Measurements from ENCODE around the gene PCMT1.
"Not testable (repeated sequence)": the region's sequence is repeated elsewhere in the genome, so short reads cannot be mapped to it uniquely, and the experiment has no call there.

The PCMT1 gene

DNA sequence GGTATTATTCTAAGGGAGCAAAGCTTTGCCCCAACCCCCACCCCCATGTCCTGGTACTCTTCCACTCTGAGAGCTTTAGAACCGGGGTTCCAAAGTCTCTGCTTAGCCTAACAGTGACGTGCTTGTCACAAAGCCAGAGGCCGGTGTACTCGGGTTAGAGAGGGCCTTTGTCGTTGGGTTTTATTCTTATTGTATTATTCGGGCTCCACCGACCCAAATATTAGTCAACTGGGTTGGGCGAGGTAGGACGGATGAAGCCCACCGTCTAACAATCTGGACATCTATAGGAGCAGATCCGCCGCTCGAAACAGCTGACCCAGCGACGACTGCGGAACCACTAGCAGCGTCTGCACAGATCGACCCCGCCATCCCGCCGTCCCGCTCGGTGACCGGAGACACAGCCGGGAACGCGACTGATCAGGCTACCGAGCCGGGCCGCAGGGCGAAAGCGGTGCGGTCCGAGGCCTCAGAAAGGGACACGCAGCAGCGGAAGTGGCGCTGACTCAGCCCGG, 403 bp upstream of the PCMT1 start:
- DNase-seq (ENCODE audit: low read depth, low spot score), result not testable (repeated sequence)
- H3K27ac ChIP-seq, result peak overlapping the region; percentile 70

- no peak for DNase-seq (ENCODE audit: low read depth, low spot score)
- peak overlapping the region; percentile 70 for H3K27ac ChIP-seq
Observed at GRCh38 chr6:149750136-149750609, 632 bp downstream of the PCMT1 start.

DNA sequence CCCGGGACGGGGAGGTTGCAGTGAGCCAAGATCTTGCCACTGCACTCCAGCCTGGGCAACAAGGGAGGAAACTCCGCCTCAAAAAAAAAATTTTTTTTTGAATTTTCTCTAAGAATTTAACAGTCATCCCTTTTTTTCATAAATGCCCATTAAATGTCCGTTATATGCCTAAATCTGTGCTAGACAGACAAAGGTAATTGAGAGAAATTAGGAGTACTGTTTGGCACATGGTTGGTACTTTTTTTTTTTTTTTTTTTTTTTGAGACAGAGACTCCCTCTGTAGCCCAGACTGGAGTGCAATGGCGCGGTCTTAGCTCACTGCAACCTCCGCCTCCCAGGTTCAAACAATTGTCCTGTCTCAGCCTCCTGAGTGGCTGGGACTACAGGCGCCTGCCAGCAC, 1.7 kb downstream of the PCMT1 start:
- peak overlapping the region; percentile 70 for H3K27ac ChIP-seq
- DNase-seq (ENCODE audit: low read depth, low spot score), result no peak

DNA sequence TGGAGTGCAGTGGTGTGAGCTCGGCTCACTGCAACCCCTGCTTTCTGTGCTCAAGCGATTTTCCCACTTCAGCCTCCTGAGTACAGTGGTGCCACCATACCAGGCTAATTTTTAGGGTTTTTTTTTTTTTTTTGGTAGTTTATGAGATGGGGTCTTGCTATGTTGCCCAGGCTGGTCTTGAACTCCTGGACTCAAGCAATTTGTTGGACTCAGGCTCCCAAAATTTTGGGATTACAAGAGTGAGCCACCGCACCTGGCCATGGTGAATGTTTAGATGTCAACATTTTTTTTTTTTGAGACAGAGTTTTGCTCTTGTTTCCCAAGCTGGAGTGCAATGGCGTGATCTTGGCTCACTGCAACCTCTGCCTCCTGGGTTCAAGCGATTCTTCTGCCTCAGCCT, 2.4 kb downstream of the PCMT1 start:
- DNase-seq (ENCODE audit: low read depth, low spot score), result not testable (repeated sequence)

DNA sequence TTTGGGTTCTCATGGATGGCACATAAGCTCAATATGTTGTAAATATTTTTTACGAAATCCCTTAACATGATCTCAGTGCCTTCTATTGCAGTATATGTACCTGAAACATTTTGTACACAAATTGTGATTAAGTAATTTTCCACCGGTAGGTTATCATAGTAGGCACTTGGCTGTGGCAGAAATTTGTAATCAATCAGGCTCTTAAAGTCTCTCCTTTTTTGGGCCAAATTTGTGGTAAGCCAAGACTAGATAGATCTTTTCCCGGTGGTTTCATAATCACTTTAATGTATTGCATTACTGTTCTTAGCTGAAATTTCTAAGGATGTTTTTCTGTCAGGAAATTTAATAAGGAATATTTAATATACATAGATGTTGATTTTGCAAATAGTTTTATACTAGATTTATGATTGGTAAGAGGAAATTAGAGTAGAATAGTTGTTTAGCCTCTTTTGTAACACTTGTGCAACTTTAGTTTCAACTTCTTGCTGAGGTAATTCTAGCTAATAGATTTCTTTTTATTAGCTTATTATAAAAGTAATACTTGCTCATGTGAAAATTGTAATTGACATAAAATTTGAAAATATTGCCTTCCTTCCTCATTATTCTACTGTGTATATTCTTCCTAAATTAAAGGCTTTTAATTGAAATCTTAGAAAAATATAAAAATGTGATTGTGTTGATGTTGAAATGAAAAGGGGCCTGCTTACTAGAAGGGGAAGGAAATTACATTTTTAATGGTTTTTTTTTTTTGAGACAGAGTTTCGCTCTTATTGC, 3.2 kb downstream of the PCMT1 start:
- no peak for DNase-seq (ENCODE audit: low read depth, low spot score)
- no peak overlapping the region for H3K27ac ChIP-seq

More for the DNA sequence above, 2.4 kb downstream of the PCMT1 start:
- not testable (repeated sequence) for H3K27ac ChIP-seq

- DNase-seq (ENCODE audit: low read depth, low spot score); H3K27ac ChIP-seq: not testable (repeated sequence)
Observed at GRCh38 chr6:149753374-149753637, 3.8 kb downstream of the PCMT1 start.

- no peak overlapping the region for H3K27ac ChIP-seq
- DNase-seq (ENCODE audit: low read depth, low spot score), result no peak
Observed at GRCh38 chr6:149754548-149754947, 5.0 kb downstream of the PCMT1 start.

- no peak for DNase-seq (ENCODE audit: low read depth, low spot score)
- no peak overlapping the region for H3K27ac ChIP-seq
Observed at GRCh38 chr6:149755300-149756260, 6.0 kb downstream of the PCMT1 start.

DNA sequence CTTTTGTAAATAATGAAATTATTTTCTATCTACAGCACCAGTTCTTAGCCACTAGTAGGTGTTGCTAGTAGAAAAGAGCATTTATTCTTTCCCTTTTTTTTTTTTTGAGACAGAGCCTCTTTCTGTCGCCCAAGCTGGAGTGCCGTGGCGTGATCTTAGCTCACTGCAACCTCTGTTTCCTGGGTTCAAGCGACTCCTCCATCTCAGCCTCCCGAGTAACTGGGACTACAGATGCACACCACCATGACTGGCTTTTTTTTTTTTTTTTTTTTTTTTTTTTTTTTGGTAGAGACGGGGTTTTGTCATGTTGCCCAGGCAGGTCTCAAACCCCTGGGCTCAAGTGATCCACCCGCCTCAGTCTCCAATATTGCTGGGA, 6.7 kb downstream of the PCMT1 start:
- no peak for DNase-seq (ENCODE audit: low read depth, low spot score)
- no peak overlapping the region for H3K27ac ChIP-seq

- H3K27ac ChIP-seq, result no peak overlapping the region
- DNase-seq (ENCODE audit: low read depth, low spot score), result no peak
Observed at GRCh38 chr6:149761438-149761837, 11.9 kb downstream of the PCMT1 start.

- no peak overlapping the region for H3K27ac ChIP-seq
- DNase-seq (ENCODE audit: low read depth, low spot score), result no peak
Observed at GRCh38 chr6:149763866-149764265, 14.3 kb downstream of the PCMT1 start.

DNA sequence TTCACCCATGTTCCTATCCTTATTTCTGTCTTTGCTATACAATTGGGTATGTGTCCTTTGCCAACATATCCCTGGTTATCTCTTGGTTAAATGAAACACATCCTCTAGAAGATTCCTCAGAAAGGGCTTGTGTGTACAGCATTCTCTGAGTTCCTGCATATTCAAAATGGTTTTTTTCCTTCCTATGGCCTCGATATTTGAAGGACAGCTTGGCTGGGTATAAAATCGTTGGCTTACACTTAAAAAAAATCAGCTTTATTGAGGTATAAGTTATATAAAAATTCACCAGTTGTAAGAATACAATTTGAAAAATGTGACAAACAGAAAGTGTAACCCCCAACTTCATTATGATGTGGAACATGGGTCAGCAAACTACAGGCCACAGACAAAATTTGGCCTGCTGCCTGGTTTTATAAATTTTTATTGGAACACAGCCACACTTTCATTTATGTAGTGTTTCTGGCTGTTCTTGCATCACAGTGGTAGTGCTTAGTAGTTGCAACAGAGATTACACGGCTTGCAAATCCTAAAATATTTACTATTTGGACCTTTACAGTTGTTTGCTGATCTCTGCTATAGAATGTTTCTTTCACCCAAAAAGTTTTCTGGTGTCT, 16.7 kb downstream of the PCMT1 start:
- no peak for DNase-seq (ENCODE audit: low read depth, low spot score)
- no peak overlapping the region for H3K27ac ChIP-seq

- no peak overlapping the region for H3K27ac ChIP-seq
- DNase-seq (ENCODE audit: low read depth, low spot score), result no peak
Observed at GRCh38 chr6:149769676-149770075, 20.1 kb downstream of the PCMT1 start.

DNA sequence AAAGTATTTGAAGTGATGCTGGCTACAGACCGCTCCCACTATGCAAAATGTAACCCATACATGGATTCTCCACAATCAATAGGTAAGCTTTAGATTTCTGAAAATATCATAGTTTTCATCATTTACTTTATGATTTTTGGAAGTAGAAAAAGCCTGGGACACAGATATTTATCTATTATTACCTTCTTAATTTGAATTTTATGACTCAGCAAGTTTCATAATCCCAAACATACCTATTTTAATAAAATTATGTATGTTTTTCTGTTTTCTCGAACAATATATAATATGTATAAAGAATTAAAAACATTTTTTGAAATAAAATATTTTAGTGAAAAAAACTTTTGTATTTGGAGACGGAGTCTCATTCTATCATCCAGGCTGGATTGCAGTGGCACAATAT, 21.6 kb downstream of the PCMT1 start:
- DNase-seq (ENCODE audit: low read depth, low spot score), result no peak
- no peak overlapping the region for H3K27ac ChIP-seq

GRCh38 chr6:149771925-149772324, 22.4 kb downstream of the PCMT1 start:
- H3K27ac ChIP-seq, result no peak overlapping the region
- no peak for DNase-seq (ENCODE audit: low read depth, low spot score)

GRCh38 chr6:149777624-149778023, 28.1 kb downstream of the PCMT1 start:
- H3K27ac ChIP-seq, result no peak overlapping the region
- no peak for DNase-seq (ENCODE audit: low read depth, low spot score)

DNA sequence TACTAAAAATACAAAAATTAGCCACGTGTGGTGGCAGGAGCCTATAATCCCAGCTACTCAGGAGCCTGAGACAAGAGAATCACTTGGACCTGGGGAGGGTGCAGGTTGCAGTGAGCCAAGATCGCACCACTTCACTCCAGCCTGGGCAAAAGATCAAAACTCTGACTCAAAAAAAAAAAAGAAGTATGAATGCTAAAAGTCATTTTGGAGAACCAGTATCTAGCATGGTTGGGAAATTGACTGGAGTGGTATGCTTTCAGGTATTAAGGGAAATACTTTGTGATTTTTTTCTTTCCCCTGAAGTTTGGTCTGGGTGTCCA, 30.1 kb downstream of the PCMT1 start:
- H3K27ac ChIP-seq, result no peak overlapping the region
- DNase-seq (ENCODE audit: low read depth, low spot score), result no peak

- no peak overlapping the region for H3K27ac ChIP-seq
- DNase-seq (ENCODE audit: low read depth, low spot score), result no peak
Observed at GRCh38 chr6:149781715-149782114, 32.2 kb downstream of the PCMT1 start.

- DNase-seq (ENCODE audit: low read depth, low spot score), result no peak
Observed at GRCh38 chr6:149782337-149782736, 32.8 kb downstream of the PCMT1 start.

GRCh38 chr6:149783551-149783950, 34.0 kb downstream of the PCMT1 start:
- no peak overlapping the region for H3K27ac ChIP-seq
- no peak for DNase-seq (ENCODE audit: low read depth, low spot score)

More at GRCh38 chr6:149782337-149782736, 32.8 kb downstream of the PCMT1 start:
- H3K27ac ChIP-seq, result no peak overlapping the region

- no peak overlapping the region for H3K27ac ChIP-seq
- DNase-seq (ENCODE audit: low read depth, low spot score), result no peak
Observed at GRCh38 chr6:149806127-149806526, 56.6 kb downstream of the PCMT1 start.

Data from epithelial cell of prostate (primary cell).